Left colon (tissue), 2 donors: ENCODE measurements around the gene SLC38A3. TPM values are rescaled to one million over a fixed set of nuclear protein-coding genes. Genes with fewer than 3 reads are reported as not detected.
"Not testable (repeated sequence)": the region's sequence is repeated elsewhere in the genome, so short reads cannot be mapped to it uniquely, and the experiment has no call there.

Experiments used
- ATAC-seq: fragments of 200-7000 bp; cut with Tn5 transposase; one replicate; pipeline ENCODE4 v1.9.1; 2020; ENCODE audit warnings: mild to moderate bottlenecking, moderate library complexity
- DNase-seq, 2 donors: peaks; one replicate each; pipeline ENCODE4 v3.0.0-alpha.2; 2020
- intact Hi-C, 2 donors: fragments of 100-400 bp; cut with DNase I in 1 of 2; cut with micrococcal nuclease in 1 of 2; formaldehyde crosslinking; loops; one replicate each; pipeline versions ENCODE4 v1.11.2 to v1.14.0; 2022; cut with DNase I, micrococcal nuclease
- total RNA-seq, 2 donors: library from RNA; stranded (reverse); fragmentation: NEBNext Ultra II Directional; extraction: Animal tissue kit (Norgen Biotek cat#: 25700); gene quantifications; one replicate each; pipeline ENCODE4 v1.2.1, GENCODE V29; 2021
- donor health status: DM: no; HTN: no; CAD: no.
- donor health status: DM: yes; HTN: yes; CAD: no.

Gene SLC38A3
- total RNA-seq, 2 donors from 2014 or later, result not detected

DNA sequence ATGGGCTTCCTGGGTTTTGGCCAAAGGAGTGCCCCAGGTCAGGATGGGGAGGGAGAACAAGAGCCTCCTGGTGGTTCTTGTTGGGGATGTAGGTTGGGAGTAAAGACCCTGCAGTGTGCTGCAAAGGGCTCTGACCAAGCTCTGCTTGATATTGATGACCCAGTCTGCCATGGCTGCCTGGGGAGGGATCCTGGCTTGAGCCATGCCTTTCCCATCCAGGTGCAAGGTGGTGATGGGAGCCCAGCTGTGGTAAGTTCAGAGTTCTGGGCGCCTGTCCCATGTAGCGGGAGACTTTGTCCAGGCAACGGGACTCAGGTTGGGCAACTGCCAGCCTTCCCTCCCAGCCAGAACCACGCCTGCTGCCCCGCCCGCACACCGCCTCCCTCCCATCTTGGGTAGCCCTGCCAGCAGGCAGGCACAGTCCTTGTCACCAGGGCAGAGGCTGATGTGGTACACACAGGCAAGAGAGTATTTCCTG lies 33.5 kb downstream of the SLC38A3 start:
- DNase-seq (peak; percentile 93 to 94), ATAC-seq (peak; percentile 62)
- intact Hi-C loops, result no loop called here

DNA sequence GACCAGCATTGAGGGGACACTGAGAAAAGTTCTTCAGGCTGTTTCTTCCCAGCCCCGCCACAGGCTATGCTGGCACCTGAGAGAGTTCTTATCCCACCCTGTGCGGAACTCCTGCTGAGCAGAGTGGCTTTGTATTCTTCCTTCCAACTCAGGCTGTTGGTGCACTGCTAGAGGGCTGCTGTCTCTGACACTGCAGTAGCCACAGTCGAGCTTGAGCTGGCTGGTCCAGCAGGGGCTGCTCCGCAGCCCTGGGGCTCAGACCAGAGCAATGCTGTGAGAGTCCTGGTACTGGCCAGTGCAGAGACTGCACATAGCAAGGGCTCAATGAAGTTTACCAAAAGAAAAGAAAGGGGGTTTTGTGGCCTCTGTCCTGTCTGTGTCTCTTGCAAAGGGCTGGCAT lies 34.6 kb downstream of the SLC38A3 start:
- ATAC-seq (no peak), DNase-seq (no peak)
- intact Hi-C loops, result no loop called here

DNA sequence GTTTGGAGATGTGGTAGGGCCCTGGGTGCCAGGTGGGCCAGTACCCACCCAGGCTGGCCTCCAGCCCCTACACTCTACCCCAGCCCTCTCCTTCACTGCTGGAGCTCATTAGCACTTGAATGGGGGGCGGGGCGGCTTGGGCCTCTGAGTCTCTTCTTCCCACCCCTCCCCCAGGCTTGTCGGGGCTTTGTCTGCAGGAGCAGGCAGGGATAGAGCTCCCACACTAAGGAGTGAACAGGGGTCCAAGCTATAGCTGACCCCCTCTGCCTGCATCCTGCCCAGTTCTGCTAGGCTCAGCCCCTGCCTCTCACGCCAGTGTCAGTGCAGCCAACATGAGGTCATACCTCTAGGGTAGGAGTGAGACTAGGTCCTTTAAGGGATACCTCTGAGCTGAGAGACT lies 36.1 kb downstream of the SLC38A3 start:
- ATAC-seq (no peak), DNase-seq (no peak)
- intact Hi-C loops, result no loop called here

GRCh38 chr3:50241713-50242380 lies 36.8 kb downstream of the SLC38A3 start:
- intact Hi-C loops, result no loop called here
- DNase-seq, result no peak
- no peak for ATAC-seq

DNA sequence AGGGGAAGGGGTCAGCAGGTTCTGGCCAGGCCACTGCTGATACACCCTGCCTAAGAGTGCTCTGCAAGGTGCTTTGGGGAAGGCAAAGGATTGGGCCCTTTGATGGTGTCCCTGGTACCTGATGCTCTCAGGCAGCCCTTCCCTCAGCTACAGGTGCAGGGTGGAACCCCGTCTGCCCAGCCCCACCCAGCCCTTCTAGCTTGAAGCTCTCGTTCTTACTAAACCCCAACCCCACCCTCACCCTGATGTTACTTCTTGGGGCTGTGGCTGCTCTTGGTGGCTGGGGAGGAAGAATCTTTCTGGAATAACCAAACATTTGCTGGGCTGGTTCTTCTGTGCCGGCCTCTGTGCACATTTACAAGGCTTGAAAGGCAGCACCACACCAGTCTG lies 37.3 kb downstream of the SLC38A3 start:
- intact Hi-C loops, result no loop called here
- DNase-seq, result no peak
- no peak for ATAC-seq

DNA sequence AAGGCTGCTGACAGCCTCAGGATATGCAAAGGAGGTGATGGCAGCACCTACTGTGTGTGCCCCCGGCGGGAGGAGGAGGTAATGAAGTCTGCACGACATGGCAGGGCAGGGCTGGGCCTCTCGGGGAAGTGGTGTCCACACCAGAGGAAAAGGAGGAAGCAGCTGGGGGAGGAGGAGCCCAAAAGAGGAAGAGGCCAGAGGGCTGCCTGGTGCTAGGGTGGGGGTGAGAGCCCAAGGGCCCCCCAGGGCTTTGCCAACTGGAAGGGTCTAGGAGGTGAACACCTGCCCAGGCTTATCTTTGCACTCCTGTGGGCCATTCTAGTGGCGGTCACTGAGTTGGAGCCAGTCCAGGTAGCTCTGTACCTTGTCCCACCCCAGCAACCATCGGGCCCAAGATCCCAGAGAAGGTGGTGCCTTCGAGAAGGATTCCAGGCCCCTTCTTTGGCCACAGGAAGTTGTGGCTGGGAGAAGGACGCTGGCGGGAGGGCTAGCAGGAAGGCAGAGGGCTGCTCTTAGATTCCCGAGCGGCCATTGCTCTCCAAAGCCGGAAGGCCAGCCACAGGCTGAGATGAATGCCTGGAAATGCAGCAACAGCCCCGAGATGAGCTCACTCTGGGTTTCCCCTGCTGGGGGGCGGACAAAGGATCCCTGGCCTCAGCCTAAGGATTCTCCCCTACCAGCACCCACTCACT lies 37.9 kb downstream of the SLC38A3 start:
- DNase-seq (peak; percentile 68 to 76), ATAC-seq (no peak)
- intact Hi-C loops, result no loop called here

DNA sequence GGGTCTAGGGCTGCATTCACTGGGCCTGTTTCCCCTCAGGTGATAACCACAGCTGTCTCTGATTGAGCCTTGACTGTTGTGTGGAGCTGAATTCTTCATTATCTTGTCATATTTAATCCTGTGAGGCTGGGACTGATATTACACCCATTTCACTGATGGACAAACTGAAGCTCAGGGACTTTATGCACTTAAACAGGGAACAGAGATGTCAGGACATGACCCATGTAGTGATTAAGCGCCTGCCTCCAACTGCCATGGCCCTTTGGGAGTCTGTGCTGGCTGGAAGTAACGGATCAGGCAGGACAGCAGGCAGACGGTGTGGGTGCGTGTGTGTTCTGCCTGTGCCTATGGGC lies 38.4 kb downstream of the SLC38A3 start:
- ATAC-seq, result no peak
- no peak for DNase-seq
- intact Hi-C loops, result no loop called here

DNA sequence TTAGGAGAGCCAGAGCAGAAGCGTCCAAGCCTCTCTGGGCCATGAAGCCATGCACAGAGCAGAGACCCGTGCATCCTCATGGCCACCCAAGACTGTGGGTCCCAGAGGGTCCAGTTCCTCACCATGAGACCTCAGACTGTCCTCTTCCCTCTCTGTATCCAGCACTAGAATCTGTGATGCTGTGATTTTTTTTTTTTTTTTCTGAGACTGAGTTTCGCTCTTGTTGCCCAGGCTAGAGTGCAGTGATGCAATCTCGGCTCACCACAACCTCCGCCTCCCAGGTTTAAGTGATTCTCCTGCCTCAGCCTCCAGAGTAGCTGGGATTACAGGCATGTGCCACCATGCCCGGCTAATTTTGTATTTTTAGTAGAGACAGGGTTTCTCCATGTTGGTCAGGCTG lies 39.7 kb downstream of the SLC38A3 start:
- DNase-seq, intact Hi-C loops, ATAC-seq: not testable (repeated sequence)

GRCh38 chr3:50245251-50245745 lies 40.2 kb downstream of the SLC38A3 start:
- intact Hi-C loops, result no loop called here
- DNase-seq, result no peak
- no peak for ATAC-seq

DNA sequence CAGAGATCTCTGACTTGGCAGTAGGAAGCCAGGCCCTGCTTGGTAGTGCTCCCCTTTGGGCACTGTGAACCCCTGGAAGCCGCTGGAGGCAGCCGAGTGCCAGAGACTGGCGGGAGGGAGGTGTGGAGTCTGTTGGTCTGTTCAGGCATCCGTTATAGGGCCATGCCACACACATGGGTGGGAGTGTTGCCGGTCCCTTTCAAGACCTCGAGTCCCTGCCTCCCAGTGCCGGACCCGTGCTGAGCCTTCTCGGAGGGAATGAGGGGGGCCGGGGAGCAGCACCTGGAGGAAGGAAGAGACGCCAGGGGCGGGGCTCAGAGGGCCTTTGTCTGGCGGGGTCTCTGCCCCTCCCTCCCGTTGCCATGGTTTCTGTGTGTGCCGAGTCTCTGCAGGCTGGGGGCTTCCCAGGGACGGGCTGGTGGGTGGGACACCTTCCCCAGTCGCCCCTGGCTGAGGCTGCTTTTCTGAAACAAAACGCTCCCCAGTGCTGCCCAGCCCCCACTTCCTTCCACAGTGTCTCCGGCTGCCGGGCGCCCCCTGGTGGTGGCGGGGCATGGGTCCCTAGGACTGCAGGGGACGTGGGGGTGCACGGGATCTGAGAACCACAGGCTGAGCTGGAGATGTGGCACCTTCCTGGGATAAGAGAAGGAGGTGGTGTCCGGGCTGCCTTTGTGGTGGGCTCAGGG lies 40.9 kb downstream of the SLC38A3 start:
- DNase-seq (peak; percentile 88 to 98), ATAC-seq (peak; percentile 81)
- intact Hi-C loops, result no loop called here

DNA sequence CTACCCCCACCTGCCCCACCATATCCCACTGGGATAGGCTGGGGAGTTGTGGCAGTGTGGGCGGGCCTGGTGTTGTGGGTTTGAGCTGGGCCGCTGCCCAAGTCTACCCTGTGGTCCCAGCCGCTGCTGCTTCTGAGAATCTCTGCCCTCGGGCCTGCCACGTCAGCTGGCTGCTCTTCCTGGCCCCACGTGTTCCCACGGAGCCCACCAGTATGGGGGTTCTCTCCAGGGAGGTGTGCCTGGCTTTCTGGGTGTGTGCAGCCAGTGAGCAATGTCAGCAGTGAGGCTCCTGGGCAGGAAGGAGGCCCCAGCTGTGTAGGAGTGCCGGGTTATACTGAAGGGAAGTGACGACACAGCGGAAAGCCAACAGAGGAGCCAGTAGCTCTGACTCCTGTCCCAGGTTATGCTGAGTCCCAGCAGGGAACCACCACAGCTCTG lies 41.5 kb downstream of the SLC38A3 start:
- peak in 1 of 2 donors; percentile 43 for DNase-seq
- ATAC-seq, result peak; percentile 5
- intact Hi-C loops, result no loop called here

DNA sequence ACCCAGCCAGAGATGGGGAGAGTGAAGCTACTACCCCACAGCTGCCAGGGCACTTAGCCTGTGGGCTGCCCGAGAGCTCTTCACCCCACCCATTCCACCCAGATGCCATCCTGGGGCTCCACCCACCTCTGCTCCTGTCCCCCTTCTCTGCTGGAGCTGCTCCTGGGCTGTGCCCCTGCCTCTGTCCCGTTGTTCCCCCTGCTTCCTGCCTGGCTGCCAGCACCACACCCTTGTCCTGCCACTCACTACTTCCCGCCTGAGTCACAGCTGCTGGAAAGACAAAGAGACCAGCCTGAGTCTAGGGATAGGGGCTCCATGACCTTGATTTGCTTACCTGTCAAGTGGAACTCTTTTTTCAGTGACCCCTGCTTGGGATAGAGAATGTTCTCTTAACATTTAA lies 43.3 kb downstream of the SLC38A3 start:
- peak; percentile 72 for ATAC-seq
- intact Hi-C loops, result no loop called here
- peak; percentile 59 to 79 for DNase-seq

DNA sequence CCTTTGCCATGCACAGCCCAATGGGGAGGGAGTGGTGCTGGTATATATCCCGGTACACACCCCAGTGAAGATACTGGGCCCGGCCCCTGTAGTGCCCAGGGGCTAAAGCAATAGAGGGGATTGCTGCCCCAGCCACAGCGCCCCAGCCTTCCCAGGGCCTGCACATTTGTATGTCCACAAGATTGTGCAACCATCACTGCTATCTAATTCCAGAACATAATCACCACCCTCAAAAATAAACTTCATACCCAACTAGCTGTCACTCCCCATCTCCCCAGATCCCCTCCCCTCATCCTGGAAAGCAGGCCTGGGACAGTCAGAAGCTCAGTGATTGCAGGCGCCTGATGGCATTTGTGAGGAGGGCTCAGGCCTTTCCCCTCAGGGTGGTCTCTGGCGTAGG lies 44.4 kb downstream of the SLC38A3 start:
- ATAC-seq, result no peak
- no peak for DNase-seq
- intact Hi-C loops, result no loop called here

DNA sequence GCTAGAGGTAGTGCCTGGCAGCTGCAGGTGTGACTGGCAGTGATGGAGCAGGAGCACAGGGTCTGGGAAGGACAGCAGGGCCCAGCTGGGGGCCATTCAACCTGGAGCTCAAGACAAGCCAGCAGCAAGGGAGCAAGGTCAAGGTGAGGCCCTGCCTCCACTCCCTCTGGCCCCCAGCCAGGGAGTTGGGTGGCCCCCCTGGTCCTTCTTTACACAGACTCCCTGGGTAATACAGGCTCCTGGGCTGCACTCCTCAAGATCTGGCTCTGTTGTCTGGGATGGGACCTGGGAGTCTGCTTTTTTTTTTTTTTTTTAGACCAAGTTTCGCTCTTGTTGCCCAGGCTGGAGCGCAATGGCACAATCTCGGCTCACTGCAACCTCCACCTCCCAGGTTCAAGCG lies 45.4 kb downstream of the SLC38A3 start:
- ATAC-seq, result no peak
- intact Hi-C loops, result no loop called here
- no peak for DNase-seq

DNA sequence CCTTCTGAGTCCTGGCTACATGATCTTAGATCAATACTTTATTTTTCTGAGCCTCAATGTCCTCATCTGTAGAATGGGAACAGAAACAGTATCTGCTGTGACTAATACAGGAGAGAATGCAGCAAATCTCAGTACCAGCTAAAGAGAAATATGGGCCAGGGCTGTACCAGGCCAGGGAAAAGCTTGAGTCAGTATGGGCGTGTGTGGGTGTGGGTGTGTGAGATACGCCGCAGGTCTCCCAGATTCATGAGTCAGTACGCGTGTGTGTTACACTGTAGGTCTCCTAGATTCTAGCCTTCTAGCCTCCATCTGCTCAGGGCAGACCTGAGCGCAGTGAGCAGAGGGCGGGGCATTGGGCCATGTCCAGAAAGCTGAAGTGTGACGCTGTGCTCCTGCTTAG lies 46.1 kb downstream of the SLC38A3 start:
- ATAC-seq (peak; percentile 47), DNase-seq (no peak)

GRCh38 chr3:50254577-50255250 lies 49.6 kb downstream of the SLC38A3 start:
- ATAC-seq (no peak), DNase-seq (no peak)
- intact Hi-C loops, result no loop called here

More for the DNA sequence above, 46.1 kb downstream of the SLC38A3 start:
- intact Hi-C loops, result no loop called here

GRCh38 chr3:50255251-50255615 lies 50.2 kb downstream of the SLC38A3 start:
- intact Hi-C loops, result no loop called here
- ATAC-seq (no peak), DNase-seq (no peak)

- ATAC-seq (peak; percentile 20), DNase-seq (peak in 1 of 2 donors; percentile 71)
- intact Hi-C loops, result no loop called here
These were observed 52.2 kb downstream of the SLC38A3 start for GRCh38 chr3:50256978-50257890.
